DMS79 (cell line): Measurements from ENCODE around the gene COL6A2.
"Not testable (repeated sequence)": the region's sequence is repeated elsewhere in the genome, so short reads cannot be mapped to it uniquely, and the experiment has no call there.

Source experiments
- DNase-seq: peaks from one replicate; lab custom pipeline; 2025; lab: John Stamatoyannopoulos, UW

COL6A2 gene

GRCh38 chr21:46061063-46061462 lies 36.8 kb upstream of the COL6A2 start:
- no peak for DNase-seq

- no peak for DNase-seq
Measured at GRCh38 chr21:46061518-46061917, 36.4 kb upstream of the COL6A2 start.

GRCh38 chr21:46061950-46062349 lies 36.0 kb upstream of the COL6A2 start:
- DNase-seq: no peak

DNA sequence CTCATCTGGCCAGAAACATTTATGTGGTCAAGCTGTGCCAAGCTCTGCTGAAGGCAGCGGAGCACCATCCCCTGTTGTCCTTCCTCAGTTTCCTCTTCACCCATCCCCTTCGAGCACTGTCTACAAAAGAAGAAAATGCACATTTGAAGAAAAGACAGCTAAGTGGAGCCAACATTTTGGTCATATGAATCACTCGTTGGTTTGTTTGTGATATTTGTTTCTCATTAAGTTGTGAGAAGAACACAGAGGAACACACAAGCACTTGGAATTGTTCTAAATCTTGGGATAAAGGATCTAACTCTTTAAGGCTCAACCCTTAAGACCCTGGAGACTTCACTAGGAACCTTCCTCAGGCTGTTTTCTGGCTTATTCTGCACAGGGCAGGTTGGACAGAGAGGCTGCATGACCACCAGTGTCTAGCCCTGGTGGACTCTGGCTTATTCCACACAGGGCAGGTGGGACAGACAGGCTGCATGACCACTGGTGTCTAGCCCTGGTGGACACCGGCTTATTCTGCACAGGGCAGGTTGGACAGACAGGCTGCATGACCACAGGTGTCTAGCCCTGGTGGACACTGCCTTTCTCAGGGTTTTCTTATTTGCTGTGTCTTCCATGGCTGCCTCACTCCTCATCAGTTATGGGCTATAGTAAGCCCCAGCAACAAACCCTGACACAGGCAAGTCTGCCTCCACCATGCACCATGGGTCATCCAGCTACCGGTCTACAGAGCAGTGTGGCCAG lies 35.3 kb upstream of the COL6A2 start:
- DNase-seq: no peak

DNA sequence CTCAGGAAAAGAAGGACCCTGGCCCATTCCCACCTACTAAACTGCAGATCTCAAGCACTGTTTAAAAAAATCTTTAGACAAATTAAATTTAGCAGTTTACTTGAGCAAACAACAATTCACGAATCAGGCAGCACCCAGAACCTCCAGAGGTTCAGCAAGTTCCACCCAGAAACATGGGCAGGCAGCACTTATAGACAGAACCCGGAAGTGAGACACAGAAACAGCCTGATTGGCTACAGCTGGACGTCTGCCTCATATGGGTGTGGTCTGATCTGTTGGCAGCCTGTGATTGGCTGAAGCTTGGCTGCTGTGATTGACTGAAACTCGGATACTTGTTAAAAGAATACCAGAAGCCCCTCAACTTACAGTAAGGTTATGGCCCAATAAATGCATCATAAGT lies 34.7 kb upstream of the COL6A2 start:
- no peak for DNase-seq

DNA sequence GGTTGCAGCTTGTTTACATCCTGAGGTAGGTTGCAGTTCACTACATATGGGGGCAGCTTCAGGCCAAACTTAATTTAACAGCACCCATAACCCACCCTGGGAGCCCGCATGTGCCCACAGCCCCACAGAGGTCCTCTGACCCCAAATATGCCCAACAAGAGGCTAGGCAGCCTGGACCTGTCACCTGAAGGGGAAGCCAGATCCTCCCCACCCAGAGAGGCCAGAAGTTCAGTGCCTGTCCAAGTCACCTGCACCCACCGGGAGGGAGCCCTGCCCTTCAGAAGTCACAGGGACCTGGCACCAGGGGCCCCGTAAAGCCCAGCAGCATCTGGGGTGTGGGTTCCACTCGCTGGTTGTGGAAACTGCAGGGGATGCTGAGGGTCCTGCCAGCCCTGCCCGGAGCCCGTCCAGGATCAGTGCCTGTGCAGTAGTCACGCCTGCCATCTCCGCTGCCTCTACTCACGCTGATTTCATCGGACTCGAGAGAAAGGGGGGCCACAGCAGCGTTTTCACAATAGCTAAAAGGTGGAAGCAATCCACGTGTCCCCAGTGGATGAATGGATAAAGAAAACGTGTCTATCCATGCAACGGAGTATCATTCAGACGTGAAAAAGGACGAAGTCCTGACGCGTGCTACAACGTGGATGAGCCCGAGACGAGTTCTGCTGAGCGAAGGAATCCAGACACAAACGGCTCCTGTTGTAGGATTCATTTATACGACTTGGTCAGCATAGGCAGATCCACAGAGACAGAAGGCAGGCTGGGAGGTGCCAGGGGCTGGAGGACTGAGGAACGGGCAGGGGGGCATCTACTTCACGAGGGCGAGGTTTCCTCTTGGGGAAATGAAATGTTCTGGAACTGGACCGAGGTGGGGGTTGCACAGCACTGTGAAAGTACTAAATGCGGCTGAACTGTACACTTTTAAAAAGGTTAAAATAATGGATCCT lies 33.9 kb upstream of the COL6A2 start:
- DNase-seq: no peak

DNA sequence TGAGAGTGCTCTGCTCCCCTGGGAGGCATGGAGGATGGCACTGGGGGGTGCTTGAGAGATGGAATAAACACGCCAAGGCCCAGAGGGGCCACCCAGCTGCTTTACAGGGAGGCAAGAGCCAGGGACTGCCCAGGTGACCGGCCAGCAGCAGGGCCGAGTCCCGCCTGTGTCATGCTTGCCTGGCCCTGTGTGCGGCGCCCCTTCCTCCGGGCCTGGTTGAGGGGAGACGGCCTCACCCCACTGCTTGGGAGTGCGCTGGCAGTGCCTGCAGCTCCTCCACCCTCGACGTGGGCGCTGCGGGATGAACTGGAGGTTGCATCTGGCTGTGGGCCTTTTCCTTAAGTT lies 33.1 kb upstream of the COL6A2 start:
- DNase-seq: no peak

GRCh38 chr21:46065215-46065913 lies 32.5 kb upstream of the COL6A2 start:
- DNase-seq: no peak

GRCh38 chr21:46065914-46066551 lies 31.9 kb upstream of the COL6A2 start:
- DNase-seq: no peak

DNA sequence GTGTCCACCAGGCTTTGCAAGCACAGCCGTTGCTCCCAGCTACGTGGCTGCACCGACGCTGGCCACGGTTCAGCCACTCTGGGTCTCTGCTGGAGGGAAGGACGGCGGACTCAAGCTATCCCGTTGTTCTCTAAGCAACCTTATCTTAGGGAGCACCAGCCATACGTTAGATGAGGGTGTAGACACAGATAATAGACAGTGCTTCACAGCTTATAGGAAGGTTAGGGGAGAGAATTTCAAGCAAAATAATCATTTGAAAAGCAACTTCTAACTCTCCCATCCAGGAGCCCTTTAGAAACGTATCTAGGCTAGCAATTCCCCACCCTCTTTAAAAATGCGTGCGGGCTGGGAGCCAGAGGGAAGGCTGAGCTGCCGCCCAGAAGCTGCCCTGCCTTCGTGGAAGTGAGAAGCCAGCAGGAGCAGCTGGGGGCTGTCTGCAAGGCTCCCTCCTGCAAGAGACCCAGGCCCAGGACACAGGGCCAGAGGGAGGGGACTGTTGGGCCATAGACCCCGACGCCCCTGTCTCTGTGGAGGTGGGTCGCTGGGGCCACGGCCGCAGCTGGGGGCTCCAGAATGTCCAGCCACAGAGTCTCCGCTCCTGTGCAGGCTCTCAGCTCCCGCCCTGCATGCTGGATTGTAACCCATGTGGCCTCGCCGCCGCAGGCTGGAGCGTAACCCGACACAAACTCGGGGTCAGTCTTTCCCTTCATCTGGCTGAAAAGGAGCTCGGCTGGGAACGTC lies 31.2 kb upstream of the COL6A2 start:
- DNase-seq: no peak

- no peak for DNase-seq
Measured at GRCh38 chr21:46067505-46068201, 30.3 kb upstream of the COL6A2 start.

- no peak for DNase-seq
Measured at GRCh38 chr21:46068516-46069079, 29.3 kb upstream of the COL6A2 start.

- no peak for DNase-seq
Measured at GRCh38 chr21:46069166-46069565, 28.7 kb upstream of the COL6A2 start.

DNA sequence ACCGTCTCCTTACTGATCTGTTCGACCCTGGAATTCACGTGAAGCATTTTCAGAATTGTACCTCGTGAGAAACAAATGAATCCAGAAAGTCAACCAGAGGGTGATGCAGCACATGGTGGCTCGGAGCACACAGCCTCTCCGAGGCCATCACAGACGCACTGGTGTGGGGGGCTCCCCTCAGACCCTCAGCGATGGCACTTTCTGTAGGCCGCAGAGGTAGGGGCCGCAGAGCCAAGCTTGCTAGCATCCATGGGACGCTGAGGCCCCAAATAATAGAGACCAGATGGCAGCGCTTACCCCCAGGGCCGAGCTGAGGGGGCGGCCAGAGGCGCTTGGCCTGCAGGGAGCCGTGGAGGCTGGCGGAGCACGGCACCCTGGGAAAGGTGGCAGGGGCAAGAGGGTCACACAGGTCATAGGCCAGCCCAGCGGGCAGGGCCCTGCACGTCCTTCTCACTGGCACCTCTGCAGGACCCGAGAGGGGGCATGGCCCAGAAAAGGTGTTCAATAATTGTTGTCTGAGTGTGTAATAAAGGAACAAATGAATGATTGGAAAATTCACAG lies 28.1 kb upstream of the COL6A2 start:
- no peak for DNase-seq

- DNase-seq: no peak
Measured at GRCh38 chr21:46071082-46071481, 26.8 kb upstream of the COL6A2 start.

GRCh38 chr21:46076724-46077123 lies 21.2 kb upstream of the COL6A2 start:
- DNase-seq: not testable (repeated sequence)

DNA sequence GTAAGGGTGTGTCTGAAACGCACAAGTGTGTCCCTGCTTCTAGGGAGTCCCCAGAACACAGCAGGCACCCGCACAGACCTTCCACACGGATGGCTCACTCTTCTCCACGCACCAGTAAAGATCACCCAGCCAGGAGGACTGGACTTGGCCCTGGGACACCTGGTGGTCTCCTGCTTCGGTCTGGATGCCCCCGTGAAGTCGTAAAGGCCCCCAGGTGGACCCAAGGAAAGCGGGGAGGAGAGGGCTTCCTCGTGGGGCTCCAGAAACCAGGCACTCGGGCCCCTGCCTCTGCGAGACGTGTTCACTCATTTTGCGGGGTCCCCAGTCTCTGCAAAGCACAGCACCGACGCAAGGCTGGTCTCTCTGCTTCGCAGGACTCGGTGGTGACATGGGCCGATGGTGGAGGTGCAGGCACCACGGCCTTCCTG lies 20.2 kb upstream of the COL6A2 start:
- no peak for DNase-seq

GRCh38 chr21:46078322-46078977 lies 19.5 kb upstream of the COL6A2 start:
- no peak for DNase-seq

DNA sequence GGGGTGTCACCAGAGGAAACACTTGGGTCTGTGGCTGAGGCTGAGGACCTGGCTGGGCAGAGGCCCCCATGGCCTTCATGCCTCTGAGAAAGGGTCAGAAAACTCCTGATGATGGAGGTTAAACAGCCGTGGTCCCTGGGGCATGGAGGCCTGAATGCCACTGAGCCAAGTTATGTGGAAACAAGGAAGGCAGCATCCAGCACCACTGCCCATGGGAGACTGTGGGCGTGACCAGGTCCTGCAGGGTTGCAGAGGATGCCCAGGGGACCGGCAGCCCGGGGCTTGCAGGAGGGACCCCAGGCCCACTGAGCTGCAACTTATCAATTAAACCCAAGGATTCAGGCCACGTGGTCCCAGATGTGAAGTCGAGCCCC lies 18.9 kb upstream of the COL6A2 start:
- no peak for DNase-seq
